Transverse colon (tissue), 4 donors: ENCODE measurements around the gene IRS2.

Source experiments
- POLR2AphosphoS5 ChIP-seq, 3 donors: sonication (generic); formaldehyde crosslinking; IDR thresholded peaks; one replicate each; pipeline ENCODE4 v1.6.1; 2016; ENCODE audit warnings: antibody characterized with exemption in 3 of 3
- TF ChIP-seq, protein P1 (sequence below), 5 experiments: fragments of 200-600 bp in 3 of 5; fragments of 450-650 bp in 2 of 5; sonication (generic) in 3 of 5; IDR thresholded peaks; 1 replicate in 2 of 5; 2 replicates in 3 of 5; pipeline ENCODE4 v1.5.1; 2016 to 2017; ENCODE audit warnings: antibody characterized with exemption in 5 of 5, inconsistent platforms in 3 of 5, mild to moderate bottlenecking in 2 of 5, moderate library complexity in 1 of 5

DNA sequence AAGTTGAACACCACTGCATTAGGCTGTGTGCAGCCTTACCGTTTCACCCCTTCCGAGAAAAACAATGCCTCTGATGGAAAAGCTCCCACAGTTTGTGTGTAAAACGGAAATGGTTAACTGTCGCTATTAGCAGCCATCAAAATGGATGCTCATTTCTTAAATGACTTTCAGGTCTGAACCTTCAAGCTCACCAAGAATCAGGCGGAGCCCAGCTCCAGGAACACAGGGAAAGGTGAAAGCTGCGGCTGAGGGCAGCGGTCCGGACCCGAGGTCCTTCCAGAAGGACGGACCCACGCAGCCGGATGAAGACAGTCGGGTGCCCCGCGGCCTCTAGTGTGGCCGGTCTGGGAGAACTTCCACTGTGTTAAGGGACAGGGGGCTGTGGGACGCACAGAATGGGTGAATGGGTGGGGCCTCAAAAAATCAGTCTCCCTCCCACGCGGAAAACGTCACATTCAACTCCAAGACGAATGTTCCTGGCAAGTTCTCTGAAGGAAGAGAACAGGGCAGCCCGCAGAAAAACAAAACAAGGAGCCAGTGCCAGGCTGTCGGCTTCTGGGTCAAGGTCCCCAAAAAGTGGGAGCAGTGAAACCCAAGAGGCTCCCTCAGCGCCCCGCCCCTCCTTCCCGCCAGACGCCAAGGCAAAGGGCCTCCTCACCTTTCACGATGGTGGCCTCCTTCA, 4.9 kb downstream of the IRS2 start:
- TF ChIP-seq, protein P1, sequence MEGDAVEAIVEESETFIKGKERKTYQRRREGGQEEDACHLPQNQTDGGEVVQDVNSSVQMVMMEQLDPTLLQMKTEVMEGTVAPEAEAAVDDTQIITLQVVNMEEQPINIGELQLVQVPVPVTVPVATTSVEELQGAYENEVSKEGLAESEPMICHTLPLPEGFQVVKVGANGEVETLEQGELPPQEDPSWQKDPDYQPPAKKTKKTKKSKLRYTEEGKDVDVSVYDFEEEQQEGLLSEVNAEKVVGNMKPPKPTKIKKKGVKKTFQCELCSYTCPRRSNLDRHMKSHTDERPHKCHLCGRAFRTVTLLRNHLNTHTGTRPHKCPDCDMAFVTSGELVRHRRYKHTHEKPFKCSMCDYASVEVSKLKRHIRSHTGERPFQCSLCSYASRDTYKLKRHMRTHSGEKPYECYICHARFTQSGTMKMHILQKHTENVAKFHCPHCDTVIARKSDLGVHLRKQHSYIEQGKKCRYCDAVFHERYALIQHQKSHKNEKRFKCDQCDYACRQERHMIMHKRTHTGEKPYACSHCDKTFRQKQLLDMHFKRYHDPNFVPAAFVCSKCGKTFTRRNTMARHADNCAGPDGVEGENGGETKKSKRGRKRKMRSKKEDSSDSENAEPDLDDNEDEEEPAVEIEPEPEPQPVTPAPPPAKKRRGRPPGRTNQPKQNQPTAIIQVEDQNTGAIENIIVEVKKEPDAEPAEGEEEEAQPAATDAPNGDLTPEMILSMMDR (IDR thresholded peaks at IDR 0.05), result no peak
- TF ChIP-seq POLR2AphosphoS5 (IDR thresholded peaks at IDR 0.05), result no peak
